Occipital lobe (tissue), 2 donors: ENCODE results near the gene PARD3B. TPM values are rescaled to one million over a fixed set of nuclear protein-coding genes. Genes with fewer than 3 reads are reported as not detected.

Experiments used
- DNase-seq: peaks from one replicate; lab custom pipeline; 2025; lab: John Stamatoyannopoulos, UW
- total RNA-seq: library from RNA; depleted of rRNA; stranded (reverse); fragments of >200 nt; gene quantifications from one replicate; pipeline ENCODE4 v1.2.3, GENCODE V29; 2014

Gene PARD3B
- total RNA-seq, 1 donor from 2014 or later: 5.6 TPM

GRCh38 chr2:204948024-204948763 is 402.9 kb downstream of the PARD3B start:
- DNase-seq: no peak

GRCh38 chr2:204948822-204949221 is 403.5 kb downstream of the PARD3B start:
- no peak for DNase-seq

- DNase-seq: no peak
Observed at GRCh38 chr2:204950695-204951346, 405.5 kb downstream of the PARD3B start.

- DNase-seq: no peak
Observed at GRCh38 chr2:204958371-204958770, 413.1 kb downstream of the PARD3B start.

GRCh38 chr2:204964414-204964813 is 419.1 kb downstream of the PARD3B start:
- DNase-seq: no peak

- DNase-seq: no peak
Observed at GRCh38 chr2:204966245-204966644, 421.0 kb downstream of the PARD3B start.

GRCh38 chr2:204967199-204967960 is 422.1 kb downstream of the PARD3B start:
- DNase-seq: no peak

- no peak for DNase-seq
Observed at GRCh38 chr2:204971206-204971907, 426.1 kb downstream of the PARD3B start.

GRCh38 chr2:204972161-204972560 is 426.9 kb downstream of the PARD3B start:
- DNase-seq: no peak

- DNase-seq: no peak
Observed at GRCh38 chr2:204972606-204973336, 427.5 kb downstream of the PARD3B start.

GRCh38 chr2:204973616-204974015 is 428.3 kb downstream of the PARD3B start:
- DNase-seq: no peak

- no peak for DNase-seq
Observed at GRCh38 chr2:204974487-204974886, 429.2 kb downstream of the PARD3B start.

GRCh38 chr2:204977914-204978313 is 432.6 kb downstream of the PARD3B start:
- DNase-seq: no peak

- DNase-seq: no peak
Observed at GRCh38 chr2:204982303-204982702, 437.0 kb downstream of the PARD3B start.

GRCh38 chr2:204984518-204984917 is 439.2 kb downstream of the PARD3B start:
- DNase-seq: no peak

GRCh38 chr2:204986641-204987040 is 441.4 kb downstream of the PARD3B start:
- no peak for DNase-seq

GRCh38 chr2:204988836-204989235 is 443.6 kb downstream of the PARD3B start:
- no peak for DNase-seq

GRCh38 chr2:204989877-204990276 is 444.6 kb downstream of the PARD3B start:
- DNase-seq: no peak

- DNase-seq: no peak
Observed at GRCh38 chr2:205001300-205001966, 456.2 kb downstream of the PARD3B start.

GRCh38 chr2:205002390-205002789 is 457.1 kb downstream of the PARD3B start:
- no peak for DNase-seq
